Left lung (tissue), 10 donors: ENCODE measurements around the gene TIGAR. TPM values are rescaled to one million over a fixed set of nuclear protein-coding genes. Genes with fewer than 3 reads are reported as not detected.

ENCODE experiments used
- ATAC-seq: fragments of 200-7000 bp; cut with Tn5 transposase; one replicate; pipeline ENCODE4 v1.9.1; 2020; ENCODE audit warnings: moderate library complexity
- DNase-seq, 4 donors: peaks; one replicate each; pipeline ENCODE4 v3.0.0-alpha.2; 2013 to 2020
- H3K27ac ChIP-seq, 2 donors: fragments of 200-600 bp; sonication (generic) in 1 of 2; one replicate each; pipeline versions ENCODE4 v1.5.0 to v1.8.0; 2020 to 2021
- H3K27me3 ChIP-seq, 2 donors: fragments of 200-600 bp; sonication (generic) in 1 of 2; one replicate each; pipeline versions ENCODE4 v1.5.0 to v1.8.0; 2020 to 2021
- H3K36me3 ChIP-seq, 2 donors: fragments of 200-600 bp; sonication (generic) in 1 of 2; one replicate each; pipeline versions ENCODE4 v1.5.0 to v1.8.0; 2020 to 2021
- H3K4me1 ChIP-seq, 2 donors: fragments of 200-600 bp; one replicate each; pipeline ENCODE4 v1.8.0; 2021
- H3K4me3 ChIP-seq, 2 donors: fragments of 200-600 bp; sonication (generic) in 1 of 2; one replicate each; pipeline versions ENCODE4 v1.5.0 to v1.8.0; 2020 to 2021; ENCODE audit warnings: mild to moderate bottlenecking in 1 of 2
- H3K9me3 ChIP-seq, 2 donors: fragments of 200-600 bp; sonication (generic) in 1 of 2; one replicate each; pipeline versions ENCODE4 v1.5.0 to v1.8.0; 2020 to 2021
- CTCF ChIP-seq, 2 donors: fragments of 200-600 bp; sonication (generic) in 1 of 2; IDR thresholded peaks; one replicate each; pipeline versions ENCODE4 v1.5.0 to v1.8.0; 2021; ENCODE audit warnings: antibody characterized with exemption in 2 of 2
- intact Hi-C, 2 donors: fragments of 100-400 bp; cut with DNase I; formaldehyde crosslinking; loops; one replicate each; pipeline versions ENCODE4 v1.11.2 to v1.14.2; 2022
- polyA plus RNA-seq, 6 donors: library from polyadenylated mRNA; unstranded; fragments of 120-200 nt; gene quantifications; one replicate each; pipeline ENCODE4 v1.2.1, GENCODE V29; 2013; ENCODE audit not compliant: insufficient read length in 6 of 6
- total RNA-seq, 2 donors: library from RNA; stranded (reverse); fragmentation: NEBNext Ultra II Directional; extraction: Animal tissue kit (Norgen Biotek cat#: 25700); gene quantifications; one replicate each; pipeline ENCODE4 v1.2.1, GENCODE V29; 2021
- donor health status: DM: no; HTN: yes; CAD: no.
- donor health status: DM: no; HTN: no; CAD: no.

TIGAR gene
- total and polyA plus RNA-seq, 8 donors: 2.7 to 21.4 (median 5.0) TPM

- intact Hi-C loops: no loop called here
- H3K27me3 ChIP-seq: peaks cover 0 to 50% of the 10 kb centered on the region in 2 donors
- ATAC-seq (no peak), DNase-seq (no peak)
- H3K4me3 ChIP-seq: no peak overlapping the region
- no peak overlapping the region for H3K27ac ChIP-seq
- H3K36me3 ChIP-seq: no peaks in the 10 kb centered on the region
- no peak for TF ChIP-seq CTCF (IDR thresholded peaks at IDR 0.05)
- no peaks in the 10 kb centered on the region for H3K9me3 ChIP-seq
- H3K4me1 ChIP-seq: no peaks in the 10 kb centered on the region
Measured at GRCh38 chr12:4378772-4379171, 57.8 kb downstream of the TIGAR start.

- ATAC-seq (peak; percentile 73), DNase-seq (peak in 1 of 4 donors; percentile 48)
- no peak within 1 kb of the TSS for H3K4me3 ChIP-seq
- intact Hi-C loops: no loop called here
- TF ChIP-seq CTCF (IDR thresholded peaks at IDR 0.05): no peak
- H3K4me1 ChIP-seq: no peaks in the 10 kb centered on the region
- H3K36me3 ChIP-seq: no peaks in the 10 kb centered on the region
- H3K27me3 ChIP-seq: peaks cover 0 to 47% of the 10 kb centered on the region in 2 donors
- H3K27ac ChIP-seq: no peak within 1 kb of the TSS
- H3K9me3 ChIP-seq: no peaks in the 10 kb centered on the region
Measured at GRCh38 chr12:4379405-4379804, 58.4 kb downstream of the TIGAR start, which contains the start of gene FGF23. FGF23 (minus strand) TSS chr12:4379712; CDS start chr12:4379582, 130 bp downstream.

- Histone ChIP-seq H3K4me3 (no peak overlapping the region), H3K27ac (no peak overlapping the region), H3K9me3 (no peaks in the 10 kb centered on the region), H3K36me3 (no peaks in the 10 kb centered on the region), H3K4me1 (no peaks in the 10 kb centered on the region), H3K27me3 (peaks cover 0 to 47% of the 10 kb centered on the region in 2 donors)
- intact Hi-C loops: no loop called here
- ATAC-seq (no peak), DNase-seq (no peak)
- TF ChIP-seq CTCF (IDR thresholded peaks at IDR 0.05): no peak
Measured at GRCh38 chr12:4380332-4380731, 59.3 kb downstream of the TIGAR start.

- DNase-seq (no peak), ATAC-seq (no peak)
- Histone ChIP-seq H3K27ac (no peak overlapping the region), H3K9me3 (no peaks in the 10 kb centered on the region), H3K4me3 (no peak overlapping the region), H3K36me3 (no peaks in the 10 kb centered on the region), H3K27me3 (peaks cover 0 to 33% of the 10 kb centered on the region in 2 donors), H3K4me1 (no peaks in the 10 kb centered on the region)
- TF ChIP-seq CTCF (IDR thresholded peaks at IDR 0.05): no peak
- intact Hi-C loops: no loop called here
Measured at GRCh38 chr12:4383304-4383865, 62.4 kb downstream of the TIGAR start.

- Histone ChIP-seq H3K27me3 (peaks cover 0 to 13% of the 10 kb centered on the region in 2 donors), H3K4me1 (no peaks in the 10 kb centered on the region), H3K9me3 (no peaks in the 10 kb centered on the region), H3K36me3 (no peaks in the 10 kb centered on the region), H3K4me3 (no peak overlapping the region), H3K27ac (no peak overlapping the region)
- DNase-seq (no peak), ATAC-seq (no peak)
- intact Hi-C loops: no loop called here
- no peak for TF ChIP-seq CTCF (IDR thresholded peaks at IDR 0.05)
Measured at GRCh38 chr12:4386801-4387200, 65.8 kb downstream of the TIGAR start.
